Fibroblast of the aortic adventitia (primary cell): ENCODE data around the gene SLC39A7. TPM values are rescaled to one million over a fixed set of nuclear protein-coding genes. Genes with fewer than 3 reads are reported as not detected.

Experiments
- DNase-seq: peaks from one replicate; pipeline ENCODE4 v3.0.0-alpha.2; 2010; ENCODE audit warnings: low read depth
- H3K4me3 ChIP-seq: 2 replicates; pipeline ENCODE4 v1.5.1; 2011; ENCODE audit warnings: low read depth, mild to moderate bottlenecking, control low read depth, low read length, moderate library complexity
- total RNA-seq: library from RNA; depleted of rRNA; stranded (reverse); fragments of >200 nt; gene quantifications from 2 replicates; pipeline ENCODE4 v1.2.3, GENCODE V29; 2012; ENCODE audit warnings: low replicate concordance
- TF ChIP-seq, protein P1 (sequence below): IDR thresholded peaks from 2 replicates; pipeline ENCODE4 v1.5.1; 2011; ENCODE audit warnings: mild to moderate bottlenecking, low read length, control low read depth, inconsistent platforms; ENCODE audit not compliant: insufficient read depth

SLC39A7 gene
- total RNA-seq, 1 donor, result 71.3 TPM

- H3K4me3 ChIP-seq, result no peak overlapping the region
- DNase-seq, result no peak
- TF ChIP-seq, protein P1, sequence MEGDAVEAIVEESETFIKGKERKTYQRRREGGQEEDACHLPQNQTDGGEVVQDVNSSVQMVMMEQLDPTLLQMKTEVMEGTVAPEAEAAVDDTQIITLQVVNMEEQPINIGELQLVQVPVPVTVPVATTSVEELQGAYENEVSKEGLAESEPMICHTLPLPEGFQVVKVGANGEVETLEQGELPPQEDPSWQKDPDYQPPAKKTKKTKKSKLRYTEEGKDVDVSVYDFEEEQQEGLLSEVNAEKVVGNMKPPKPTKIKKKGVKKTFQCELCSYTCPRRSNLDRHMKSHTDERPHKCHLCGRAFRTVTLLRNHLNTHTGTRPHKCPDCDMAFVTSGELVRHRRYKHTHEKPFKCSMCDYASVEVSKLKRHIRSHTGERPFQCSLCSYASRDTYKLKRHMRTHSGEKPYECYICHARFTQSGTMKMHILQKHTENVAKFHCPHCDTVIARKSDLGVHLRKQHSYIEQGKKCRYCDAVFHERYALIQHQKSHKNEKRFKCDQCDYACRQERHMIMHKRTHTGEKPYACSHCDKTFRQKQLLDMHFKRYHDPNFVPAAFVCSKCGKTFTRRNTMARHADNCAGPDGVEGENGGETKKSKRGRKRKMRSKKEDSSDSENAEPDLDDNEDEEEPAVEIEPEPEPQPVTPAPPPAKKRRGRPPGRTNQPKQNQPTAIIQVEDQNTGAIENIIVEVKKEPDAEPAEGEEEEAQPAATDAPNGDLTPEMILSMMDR, result no peak
Observed at GRCh38 chr6:33183071-33183683, 17.5 kb upstream of the SLC39A7 start.

DNA sequence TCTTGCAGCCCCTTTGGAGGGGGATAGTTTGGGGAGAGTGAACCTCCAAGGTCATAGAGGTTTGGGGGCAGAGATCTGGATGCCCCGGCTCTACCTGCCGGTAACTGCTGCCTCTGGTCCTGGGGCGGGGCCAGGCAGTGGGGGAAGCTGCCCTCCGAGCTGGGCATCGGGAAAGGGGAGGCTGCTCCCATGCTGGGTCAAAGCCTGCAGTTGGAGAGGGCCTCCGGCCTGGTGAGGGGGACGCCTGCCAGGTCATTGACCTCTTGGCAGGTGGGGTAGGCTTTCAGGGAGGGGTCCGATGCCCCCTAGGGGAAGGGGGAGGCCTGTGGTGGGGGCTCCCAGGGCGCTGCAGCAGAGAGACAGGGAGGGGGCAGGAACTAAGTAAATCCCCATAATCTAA, 15.5 kb upstream of the SLC39A7 start:
- DNase-seq, result no peak
- TF ChIP-seq, protein P1, result no peak

DNA sequence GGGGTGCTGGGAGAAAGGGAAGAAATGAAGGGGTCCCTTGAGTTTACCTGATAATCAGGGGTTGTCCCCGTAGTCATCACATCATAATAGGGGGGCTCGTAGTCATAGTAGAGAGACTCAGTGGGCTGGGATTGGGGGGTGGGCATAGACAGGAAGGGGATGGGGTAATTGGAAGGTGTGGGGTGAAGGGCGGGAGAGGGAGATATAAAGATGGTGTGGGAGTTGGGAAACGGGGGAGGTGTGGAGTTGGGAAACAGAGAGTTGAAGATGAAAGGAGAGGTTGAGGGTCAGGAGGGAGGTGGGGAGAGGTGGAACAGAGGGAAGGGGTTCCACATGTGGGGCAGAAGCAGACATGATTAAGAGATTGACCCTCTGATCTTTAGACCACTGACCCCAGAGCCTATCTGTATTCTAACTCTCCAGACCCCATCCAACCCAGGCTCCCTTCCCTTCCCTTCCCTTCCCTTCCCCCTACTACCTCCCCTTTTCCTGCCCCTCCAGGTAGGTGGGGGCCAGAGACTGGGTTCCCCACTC, 14.9 kb upstream of the SLC39A7 start:
- no peak for DNase-seq
- no peak overlapping the region for H3K4me3 ChIP-seq
- TF ChIP-seq, protein P1, result no peak

More for the DNA sequence above, 15.5 kb upstream of the SLC39A7 start:
- H3K4me3 ChIP-seq, result no peak overlapping the region

DNA sequence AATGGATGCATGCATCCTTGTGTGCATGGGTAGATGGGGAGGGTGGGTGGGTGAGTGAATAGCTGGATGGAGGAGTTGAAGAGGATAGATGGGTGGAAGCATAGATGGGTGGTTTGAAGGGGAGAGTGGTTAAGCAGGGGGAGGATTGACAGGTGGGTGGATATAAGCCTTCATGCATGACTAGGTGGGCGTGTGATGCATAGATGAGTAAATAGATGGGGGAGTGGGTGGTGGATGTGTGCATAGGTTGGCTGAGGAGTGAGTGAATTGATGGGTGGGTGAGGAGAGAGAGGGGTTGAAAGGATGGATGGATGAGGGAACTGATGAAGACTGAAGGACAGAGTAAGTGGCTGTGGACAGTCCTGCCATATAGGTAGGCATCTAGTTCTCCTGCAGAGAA, 12.9 kb upstream of the SLC39A7 start:
- no peak for DNase-seq
- TF ChIP-seq, protein P1, result no peak
- H3K4me3 ChIP-seq, result no peak overlapping the region

DNA sequence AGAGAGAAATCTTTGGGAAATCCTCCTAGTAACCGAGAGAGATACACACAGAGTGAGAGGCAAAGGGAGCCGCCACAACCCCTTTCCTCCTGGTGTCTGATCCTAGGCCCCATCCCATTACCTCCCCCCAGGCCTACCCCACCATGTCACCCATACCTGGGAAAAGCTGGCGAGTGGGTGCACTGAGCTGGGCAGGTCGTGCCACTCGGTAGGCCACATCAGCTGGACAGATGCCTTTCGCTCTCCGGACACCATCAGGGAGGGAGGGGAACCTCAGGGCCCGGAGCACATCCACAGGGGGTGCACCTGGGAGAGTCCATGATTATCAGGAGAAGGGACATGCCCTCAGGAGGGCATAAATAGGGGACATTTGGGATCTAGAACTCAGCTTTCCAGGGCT, 11.5 kb upstream of the SLC39A7 start:
- DNase-seq, result no peak
- H3K4me3 ChIP-seq, result no peak overlapping the region
- TF ChIP-seq, protein P1, result no peak

GRCh38 chr6:33189625-33190448, 10.8 kb upstream of the SLC39A7 start:
- TF ChIP-seq, protein P1, result no peak
- H3K4me3 ChIP-seq, result no peak overlapping the region
- DNase-seq, result no peak
